Neural crest cell (in vitro differentiated cells): ENCODE results near the gene PDPK1. TPM values are rescaled to one million over a fixed set of nuclear protein-coding genes. Genes with fewer than 3 reads are reported as not detected.
A peak's percentile ranks its signal among the peaks of the same experiment; 100 is the strongest.
"Not testable (repeated sequence)": the region's sequence is repeated elsewhere in the genome, so short reads cannot be mapped to it uniquely, and the experiment has no call there.

ENCODE experiments used
- DNase-seq: peaks from one replicate; pipeline ENCODE4 v3.0.0; 2021; ENCODE audit warnings: low read depth, mixed read lengths, low spot score
- H3K27ac Mint-ChIP-seq: one replicate; pipeline ENCODE4 v1.8.0; 2021; ENCODE audit warnings: mild to moderate bottlenecking, mixed read lengths; ENCODE audit not compliant: unreplicated experiment
- H3K27me3 Mint-ChIP-seq: 2 replicates; pipeline ENCODE4 v1.8.0; 2021; ENCODE audit warnings: low read depth, mild to moderate bottlenecking, mixed read lengths
- H3K36me3 Mint-ChIP-seq: 2 replicates; pipeline ENCODE4 v1.8.0; 2021; ENCODE audit warnings: low read depth, mild to moderate bottlenecking, mixed read lengths
- H3K4me1 Mint-ChIP-seq: 2 replicates; pipeline ENCODE4 v1.8.0; 2021; ENCODE audit warnings: mixed read lengths
- H3K4me3 Mint-ChIP-seq: one replicate; pipeline ENCODE4 v1.8.0; 2021; ENCODE audit warnings: mild to moderate bottlenecking, mixed read lengths
- H3K9me3 Mint-ChIP-seq: 2 replicates; pipeline ENCODE4 v1.8.0; 2021; ENCODE audit warnings: mixed read lengths
- CTCF ChIP-seq: fragments of 200-600 bp; sonication (generic); conservative IDR thresholded peaks from 2 replicates; pipeline ENCODE4 v1.5.0; 2021; ENCODE audit warnings: antibody characterized with exemption, mild to moderate bottlenecking
- total RNA-seq: library from RNA; stranded (reverse); gene quantifications from 2 replicates; pipeline ENCODE4 v1.2.1, GENCODE V29; 2021

The PDPK1 gene
- total RNA-seq, 1 donor from 2014 or later = 37.5 TPM

GRCh38 chr16:2598133-2598641, 60.4 kb downstream of the PDPK1 start:
- peak overlapping the region; percentile 19 for H3K27ac Mint-ChIP-seq
- TF ChIP-seq CTCF = no peak
- H3K9me3 Mint-ChIP-seq = no peaks in the 10 kb centered on the region
- H3K4me3 Mint-ChIP-seq = no peak overlapping the region
- H3K4me1 Mint-ChIP-seq = peaks cover 12% of the 10 kb centered on the region
- no peaks in the 10 kb centered on the region for H3K36me3 Mint-ChIP-seq
- no peaks in the 10 kb centered on the region for H3K27me3 Mint-ChIP-seq
- DNase-seq = no peak

GRCh38 chr16:2598723-2599122, 60.9 kb downstream of the PDPK1 start:
- DNase-seq = no peak
- H3K27me3 Mint-ChIP-seq = no peaks in the 10 kb centered on the region
- no peaks in the 10 kb centered on the region for H3K9me3 Mint-ChIP-seq
- no peak for TF ChIP-seq CTCF
- H3K36me3 Mint-ChIP-seq = no peaks in the 10 kb centered on the region
- no peak overlapping the region for H3K27ac Mint-ChIP-seq
- H3K4me1 Mint-ChIP-seq = peaks cover 8% of the 10 kb centered on the region
- no peak overlapping the region for H3K4me3 Mint-ChIP-seq

- H3K4me3 Mint-ChIP-seq, H3K4me1 Mint-ChIP-seq, DNase-seq, H3K27ac Mint-ChIP-seq, H3K9me3 Mint-ChIP-seq, H3K27me3 Mint-ChIP-seq, H3K36me3 Mint-ChIP-seq: not testable (repeated sequence)
Observed at GRCh38 chr16:2599165-2599564, 61.3 kb downstream of the PDPK1 start.

- not testable (repeated sequence) for H3K4me3 Mint-ChIP-seq, H3K27ac Mint-ChIP-seq
Observed at GRCh38 chr16:2599785-2600184, 62.0 kb downstream of the PDPK1 start.

GRCh38 chr16:2601301-2602025, 63.6 kb downstream of the PDPK1 start:
- not testable (repeated sequence) for H3K36me3 Mint-ChIP-seq, H3K27me3 Mint-ChIP-seq, H3K27ac Mint-ChIP-seq, H3K4me1 Mint-ChIP-seq, H3K4me3 Mint-ChIP-seq, DNase-seq, H3K9me3 Mint-ChIP-seq

More at GRCh38 chr16:2599785-2600184, 62.0 kb downstream of the PDPK1 start:
- H3K9me3 Mint-ChIP-seq, H3K36me3 Mint-ChIP-seq, H3K27me3 Mint-ChIP-seq, DNase-seq, H3K4me1 Mint-ChIP-seq: not testable (repeated sequence)

- not testable (repeated sequence) for DNase-seq, H3K27me3 Mint-ChIP-seq, H3K27ac Mint-ChIP-seq, H3K9me3 Mint-ChIP-seq, H3K36me3 Mint-ChIP-seq, H3K4me1 Mint-ChIP-seq
- peak overlapping the region; percentile 56 for H3K4me3 Mint-ChIP-seq
Observed at GRCh38 chr16:2602175-2602574, 64.4 kb downstream of the PDPK1 start.

GRCh38 chr16:2603165-2604015, 65.6 kb downstream of the PDPK1 start:
- peaks cover 5% of the 10 kb centered on the region for H3K4me1 Mint-ChIP-seq
- TF ChIP-seq CTCF = no peak
- H3K9me3 Mint-ChIP-seq = no peaks in the 10 kb centered on the region
- H3K27ac Mint-ChIP-seq = peak overlapping the region; percentile 96
- no peaks in the 10 kb centered on the region for H3K27me3 Mint-ChIP-seq
- H3K4me3 Mint-ChIP-seq = peak overlapping the region; percentile 96
- no peaks in the 10 kb centered on the region for H3K36me3 Mint-ChIP-seq
- DNase-seq = peak; percentile 93

- not testable (repeated sequence) for H3K4me1 Mint-ChIP-seq, DNase-seq, H3K36me3 Mint-ChIP-seq, H3K9me3 Mint-ChIP-seq, H3K27me3 Mint-ChIP-seq
- Mint-ChIP-seq H3K27ac (peak overlapping the region; percentile 96), H3K4me3 (peak overlapping the region; percentile 96)
Observed at GRCh38 chr16:2604016-2604369, 66.2 kb downstream of the PDPK1 start.

GRCh38 chr16:2606820-2607219, 69.0 kb downstream of the PDPK1 start:
- not testable (repeated sequence) for H3K9me3 Mint-ChIP-seq, H3K36me3 Mint-ChIP-seq, H3K27ac Mint-ChIP-seq, H3K4me3 Mint-ChIP-seq, DNase-seq, H3K4me1 Mint-ChIP-seq, H3K27me3 Mint-ChIP-seq

GRCh38 chr16:2609345-2609744, 71.5 kb downstream of the PDPK1 start:
- not testable (repeated sequence) for H3K27ac Mint-ChIP-seq, H3K4me1 Mint-ChIP-seq

More at GRCh38 chr16:2609345-2609744, 71.5 kb downstream of the PDPK1 start:
- not testable (repeated sequence) for H3K27me3 Mint-ChIP-seq, H3K4me3 Mint-ChIP-seq, H3K36me3 Mint-ChIP-seq, H3K9me3 Mint-ChIP-seq, DNase-seq
